Muscle layer of duodenum (tissue), 2 donors: ENCODE data around the gene C17orf113.
"Not testable (repeated sequence)": the region's sequence is repeated elsewhere in the genome, so short reads cannot be mapped to it uniquely, and the experiment has no call there.

Source experiments
- H3K27ac ChIP-seq: one replicate; pipeline ENCODE4 v1.7.0; 2013; ENCODE audit warnings: mild to moderate bottlenecking, low read length
- H3K27me3 ChIP-seq: one replicate; pipeline ENCODE4 v1.7.0; 2013; ENCODE audit warnings: low read depth, mild to moderate bottlenecking, control low read depth, low read length
- H3K36me3 ChIP-seq, 2 donors: one replicate each; pipeline ENCODE4 v1.7.0; 2013; ENCODE audit warnings: low read length in 2 of 2, control low read depth in 1 of 2, mild to moderate bottlenecking in 1 of 2; ENCODE audit not compliant: insufficient read depth in 2 of 2, control insufficient read depth in 1 of 2
- H3K4me1 ChIP-seq, 2 donors: one replicate each; pipeline ENCODE4 v1.7.0; 2013; ENCODE audit warnings: low read length in 2 of 2, mild to moderate bottlenecking in 2 of 2, control low read depth in 1 of 2, moderate library complexity in 1 of 2; ENCODE audit not compliant: insufficient read depth in 2 of 2, control insufficient read depth in 1 of 2
- H3K4me3 ChIP-seq, 2 donors: one replicate each; pipeline ENCODE4 v1.7.0; 2013; ENCODE audit warnings: low read length in 2 of 2, low read depth in 1 of 2, mild to moderate bottlenecking in 1 of 2
- H3K9me3 ChIP-seq, 2 donors: one replicate each; pipeline ENCODE4 v1.7.0; 2013; ENCODE audit warnings: low read length in 2 of 2, control low read depth in 1 of 2, mild to moderate bottlenecking in 1 of 2; ENCODE audit not compliant: control insufficient read depth in 1 of 2
- donor health status: healthy.

The C17orf113 gene

GRCh38 chr17:42020845-42021244 lies 29.6 kb downstream of the C17orf113 start:
- not testable (repeated sequence) for H3K27ac ChIP-seq, H3K9me3 ChIP-seq, H3K27me3 ChIP-seq
- H3K36me3 ChIP-seq = peaks cover 19 to 24% of the 10 kb centered on the region in 2 donors
- H3K4me1 ChIP-seq = peaks cover 13 to 34% of the 10 kb centered on the region in 2 donors
- H3K4me3 ChIP-seq = peak overlapping the region; percentile 89 to 94

GRCh38 chr17:42019509-42020404 lies 30.6 kb downstream of the C17orf113 start, which contains the start of gene NKIRAS2:
NKIRAS2 (plus strand) TSS chr17:42020090; CDS start chr17:42021578, 1,488 bp downstream.
- Histone ChIP-seq H3K9me3 (no peaks in the 10 kb centered on the region), H3K27me3 (no peaks in the 10 kb centered on the region), H3K4me3 (peak within 1 kb of the TSS; percentile 89 to 94), H3K4me1 (peaks cover 14 to 38% of the 10 kb centered on the region in 2 donors), H3K36me3 (peaks cover 19 to 24% of the 10 kb centered on the region in 2 donors), H3K27ac (peak within 1 kb of the TSS; percentile 92)

GRCh38 chr17:42018988-42019387 lies 31.4 kb downstream of the C17orf113 start:
- Histone ChIP-seq H3K9me3 (no peaks in the 10 kb centered on the region), H3K4me1 (peaks cover 14 to 35% of the 10 kb centered on the region in 2 donors), H3K4me3 (no peak overlapping the region)

GRCh38 chr17:42018339-42018738 lies 32.1 kb downstream of the C17orf113 start:
- H3K27me3 ChIP-seq = no peaks in the 10 kb centered on the region
- H3K4me1 ChIP-seq = peaks cover 14 to 40% of the 10 kb centered on the region in 2 donors
- peak overlapping the region; percentile 97 for H3K27ac ChIP-seq
- no peaks in the 10 kb centered on the region for H3K9me3 ChIP-seq
- H3K36me3 ChIP-seq = peaks cover 10 to 12% of the 10 kb centered on the region in 2 donors
- H3K4me3 ChIP-seq = peak overlapping the region; percentile 82 to 99

More at GRCh38 chr17:42018988-42019387, 31.4 kb downstream of the C17orf113 start:
- no peak overlapping the region for H3K27ac ChIP-seq
- H3K36me3 ChIP-seq = peaks cover 17 to 18% of the 10 kb centered on the region in 2 donors
- no peaks in the 10 kb centered on the region for H3K27me3 ChIP-seq

- H3K27ac ChIP-seq = peak overlapping the region; percentile 97
- H3K9me3 ChIP-seq = no peaks in the 10 kb centered on the region
- H3K4me3 ChIP-seq = peak overlapping the region; percentile 82 to 99
- H3K4me1 ChIP-seq = peaks cover 14 to 45% of the 10 kb centered on the region in 2 donors
- peaks cover 7% of the 10 kb centered on the region in 2 donors for H3K36me3 ChIP-seq
- no peaks in the 10 kb centered on the region for H3K27me3 ChIP-seq
Measured at GRCh38 chr17:42017866-42018200, 32.6 kb downstream of the C17orf113 start.

GRCh38 chr17:42016941-42017865 lies 33.2 kb downstream of the C17orf113 start, which contains the start of gene DNAJC7:
DNAJC7 (minus strand) TSS chr17:42017439; CDS start chr17:42017416, 23 bp downstream.
- no peaks in the 10 kb centered on the region for H3K9me3 ChIP-seq
- H3K4me1 ChIP-seq = peaks cover 14 to 48% of the 10 kb centered on the region in 2 donors
- H3K27me3 ChIP-seq = no peaks in the 10 kb centered on the region
- H3K4me3 ChIP-seq = peak within 1 kb of the TSS; percentile 82 to 99
- H3K27ac ChIP-seq = peak within 1 kb of the TSS; percentile 97
- H3K36me3 ChIP-seq = peaks cover under 1 to 2% of the 10 kb centered on the region in 2 donors

- H3K4me3 ChIP-seq = peak overlapping the region; percentile 82 to 99
- H3K36me3 ChIP-seq = no peaks in the 10 kb centered on the region
- peak overlapping the region; percentile 97 for H3K27ac ChIP-seq
- H3K9me3 ChIP-seq = no peaks in the 10 kb centered on the region
- no peaks in the 10 kb centered on the region for H3K27me3 ChIP-seq
- H3K4me1 ChIP-seq = peaks cover 15 to 47% of the 10 kb centered on the region in 2 donors
Measured at GRCh38 chr17:42016411-42016831, 34.0 kb downstream of the C17orf113 start.

GRCh38 chr17:42013740-42014139 lies 36.7 kb downstream of the C17orf113 start:
- peaks cover 14 to 38% of the 10 kb centered on the region in 2 donors for H3K4me1 ChIP-seq

GRCh38 chr17:42012363-42012762 lies 38.0 kb downstream of the C17orf113 start:
- H3K27ac ChIP-seq = not testable (repeated sequence)

More at GRCh38 chr17:42013740-42014139, 36.7 kb downstream of the C17orf113 start:
- not testable (repeated sequence) for H3K27me3 ChIP-seq, H3K4me3 ChIP-seq, H3K36me3 ChIP-seq, H3K27ac ChIP-seq, H3K9me3 ChIP-seq

GRCh38 chr17:42010898-42011516 lies 39.4 kb downstream of the C17orf113 start:
- H3K4me3 ChIP-seq = no peak overlapping the region
- no peaks in the 10 kb centered on the region for H3K36me3 ChIP-seq
- H3K27me3 ChIP-seq = no peaks in the 10 kb centered on the region
- no peaks in the 10 kb centered on the region for H3K9me3 ChIP-seq
- H3K4me1 ChIP-seq = peaks cover 9 to 33% of the 10 kb centered on the region in 2 donors
- H3K27ac ChIP-seq = no peak overlapping the region

More at GRCh38 chr17:42012363-42012762, 38.0 kb downstream of the C17orf113 start:
- not testable (repeated sequence) for H3K4me3 ChIP-seq, H3K36me3 ChIP-seq, H3K27me3 ChIP-seq, H3K9me3 ChIP-seq
- H3K4me1 ChIP-seq = peaks cover 14 to 38% of the 10 kb centered on the region in 2 donors
